Pulmonary artery endothelial cell (primary cell): ENCODE results near the gene CASZ1. TPM values are rescaled to one million over a fixed set of nuclear protein-coding genes. Genes with fewer than 3 reads are reported as not detected.

ENCODE experiments used
- DNase-seq: peaks from one replicate; pipeline ENCODE4 v3.0.0-alpha.2; 2011; ENCODE audit warnings: low read depth, low spot score
- total RNA-seq: library from RNA; depleted of rRNA; stranded (reverse); fragments of >200 nt; gene quantifications from 2 replicates; pipeline ENCODE4 v1.2.3, GENCODE V29; 2014

Gene CASZ1
- total RNA-seq, 1 donor from 2014 or later: 0.99 TPM

- DNase-seq: no peak
Measured at GRCh38 chr1:10751561-10752085, 44.8 kb downstream of the CASZ1 start.

GRCh38 chr1:10751160-10751559 lies 45.3 kb downstream of the CASZ1 start:
- DNase-seq: no peak

- no peak for DNase-seq
Measured at GRCh38 chr1:10745886-10746455, 50.5 kb downstream of the CASZ1 start.

- no peak for DNase-seq
Measured at GRCh38 chr1:10745383-10745782, 51.1 kb downstream of the CASZ1 start.

- no peak for DNase-seq
Measured at GRCh38 chr1:10744654-10745238, 51.7 kb downstream of the CASZ1 start.

GRCh38 chr1:10744029-10744428 lies 52.4 kb downstream of the CASZ1 start:
- DNase-seq: no peak

GRCh38 chr1:10741696-10742095 lies 54.8 kb downstream of the CASZ1 start:
- DNase-seq: no peak

GRCh38 chr1:10740123-10740522 lies 56.3 kb downstream of the CASZ1 start:
- DNase-seq: no peak

- DNase-seq: no peak
Measured at GRCh38 chr1:10739589-10739988, 56.9 kb downstream of the CASZ1 start.

GRCh38 chr1:10738061-10739058 lies 58.1 kb downstream of the CASZ1 start:
- no peak for DNase-seq

- no peak for DNase-seq
Measured at GRCh38 chr1:10737651-10738050, 58.8 kb downstream of the CASZ1 start.

GRCh38 chr1:10736634-10737586 lies 59.5 kb downstream of the CASZ1 start:
- DNase-seq: no peak

- DNase-seq: no peak
Measured at GRCh38 chr1:10735563-10736305, 60.7 kb downstream of the CASZ1 start.

GRCh38 chr1:10734962-10735544 lies 61.4 kb downstream of the CASZ1 start:
- DNase-seq: no peak

GRCh38 chr1:10734375-10734774 lies 62.1 kb downstream of the CASZ1 start:
- no peak for DNase-seq

GRCh38 chr1:10733474-10734366 lies 62.7 kb downstream of the CASZ1 start:
- no peak for DNase-seq

- DNase-seq: no peak
Measured at GRCh38 chr1:10730985-10731384, 65.5 kb downstream of the CASZ1 start.

- DNase-seq: no peak
Measured at GRCh38 chr1:10728595-10729410, 67.6 kb downstream of the CASZ1 start.
